SK-N-SH treated with all-trans-retinoic acid at 6 μM for 48 hours (cell line): ENCODE measurements around the gene RBM22.

Source experiments
- ATAC-seq: fragments of 200-7000 bp; cut with Tn5 transposase; 3 replicates; pipeline ENCODE4 v1.9.1; 2020; ENCODE audit warnings: mild to moderate bottlenecking, moderate library complexity
- CSDC2 ChIP-seq: fragments of 250-450 bp; sonication (Bioruptor Pico); IDR thresholded peaks from 2 replicates; pipeline ENCODE4 v1.5.0; 2020; ENCODE audit warnings: mild to moderate bottlenecking, moderate library complexity
- ESRRG ChIP-seq: fragments of 250-450 bp; sonication (Bioruptor Pico); IDR thresholded peaks from 2 replicates; pipeline ENCODE4 v1.6.1; 2021; ENCODE audit warnings: mild to moderate bottlenecking
- GLIS3 ChIP-seq: fragments of 250-450 bp; sonication (Bioruptor Pico); IDR thresholded peaks from 2 replicates; pipeline ENCODE4 v1.5.0; 2020; ENCODE audit warnings: mild to moderate bottlenecking, moderate library complexity
- ISL1 ChIP-seq: fragments of 250-450 bp; sonication (Bioruptor Pico); IDR thresholded peaks from 2 replicates; pipeline ENCODE4 v2.1.2; 2022; ENCODE audit warnings: mild to moderate bottlenecking, moderate library complexity
- PPARA ChIP-seq: fragments of 250-450 bp; sonication (Bioruptor Pico); IDR thresholded peaks from 2 replicates; pipeline ENCODE4 v1.5.0; 2020; ENCODE audit warnings: mild to moderate bottlenecking, borderline replicate concordance
- TCF4 ChIP-seq: fragments of 250-450 bp; sonication (Bioruptor Pico); IDR thresholded peaks from 2 replicates; pipeline ENCODE4 v1.8.0; 2021; ENCODE audit warnings: mild to moderate bottlenecking, moderate library complexity, borderline replicate concordance
- TOX ChIP-seq: fragments of 250-450 bp; sonication (Bioruptor Pico); IDR thresholded peaks from 2 replicates; pipeline ENCODE4 v1.8.0; 2021; ENCODE audit warnings: mild to moderate bottlenecking, moderate library complexity, borderline replicate concordance
- ZC3H10 ChIP-seq: fragments of 250-450 bp; sonication (Bioruptor Pico); IDR thresholded peaks from 2 replicates; pipeline ENCODE4 v1.5.1; 2021; ENCODE audit warnings: mild to moderate bottlenecking, moderate library complexity
- ZFP30 ChIP-seq: fragments of 450-650 bp; formaldehyde crosslinking; IDR thresholded peaks from 2 replicates; pipeline ENCODE4 v1.5.0; 2022; ENCODE audit warnings: mild to moderate bottlenecking, moderate library complexity
- ZNF70 ChIP-seq: fragments of 450-650 bp; formaldehyde crosslinking; IDR thresholded peaks from 2 replicates; pipeline ENCODE4 v1.5.0; 2020; ENCODE audit warnings: mild to moderate bottlenecking, moderate library complexity
- ZNF8 ChIP-seq: fragments of 450-650 bp; formaldehyde crosslinking; IDR thresholded peaks from 2 replicates; pipeline ENCODE4 v1.5.0; 2020; ENCODE audit warnings: mild to moderate bottlenecking, moderate library complexity
- TF ChIP-seq, protein P1 (sequence below): fragments of 250-450 bp; sonication (Bioruptor Pico); IDR thresholded peaks from 2 replicates; pipeline ENCODE4 v1.5.1; 2021; ENCODE audit warnings: mild to moderate bottlenecking, moderate library complexity
- TF ChIP-seq, protein P2 (sequence below): fragments of 250-450 bp; sonication (Bioruptor Pico); IDR thresholded peaks from 2 replicates; pipeline ENCODE4 v1.8.0; 2020; ENCODE audit warnings: mild to moderate bottlenecking, moderate library complexity, borderline replicate concordance
- TF ChIP-seq, protein P3 (sequence below): fragments of 250-450 bp; sonication (Bioruptor Pico); IDR thresholded peaks from 2 replicates; pipeline ENCODE4 v1.8.0; 2021; ENCODE audit warnings: low read depth, mild to moderate bottlenecking, moderate library complexity, borderline replicate concordance
- TF ChIP-seq, protein P4 (sequence below): fragments of 250-450 bp; sonication (Bioruptor Pico); IDR thresholded peaks from 2 replicates; pipeline ENCODE4 v1.5.0; 2020; ENCODE audit warnings: mild to moderate bottlenecking, moderate library complexity

Gene RBM22

DNA sequence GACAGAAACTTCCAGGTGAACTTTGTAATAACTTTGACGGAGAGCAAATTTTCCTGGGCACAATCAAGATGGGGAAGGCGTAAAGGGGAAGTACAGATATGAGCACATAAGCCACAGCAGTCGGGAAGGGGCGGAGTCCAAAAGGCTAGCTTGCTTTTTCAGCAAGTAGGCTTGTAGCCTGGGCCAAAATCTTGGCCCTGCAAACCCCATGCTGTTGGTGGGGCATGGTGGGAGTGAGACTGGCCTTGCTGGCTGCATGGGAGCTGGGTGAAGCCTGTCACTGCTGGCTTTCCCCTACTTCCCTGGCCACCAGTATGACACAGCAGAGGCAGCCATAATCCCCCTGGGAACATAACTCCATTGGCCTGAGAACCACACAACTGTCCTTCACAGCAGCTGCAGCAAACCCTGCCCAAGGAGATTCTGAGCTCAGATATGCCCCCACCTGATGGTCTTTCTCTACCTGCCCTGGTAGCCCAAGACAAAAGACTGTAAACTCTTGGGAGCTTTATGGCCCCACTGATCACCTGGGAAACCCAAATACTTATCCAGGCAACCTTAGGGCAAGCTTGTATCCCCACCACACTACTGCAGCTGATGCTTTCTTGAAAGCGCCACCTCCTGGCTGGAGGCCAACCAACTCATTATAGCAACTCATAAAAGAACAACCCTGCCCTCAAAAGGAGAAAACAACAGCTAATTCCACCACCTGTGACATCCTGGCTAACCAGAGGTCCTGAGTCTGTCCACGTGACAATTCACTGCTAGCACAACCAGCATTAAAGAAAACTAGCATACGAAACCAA is 33.9 kb upstream of the RBM22 start:
- ATAC-seq = no peak
- TF ChIP-seq ZFP30 (CRISPR knock-in tag) (no peak), ESRRG (CRISPR knock-in tag) (no peak), ISL1 (CRISPR knock-in tag) (no peak), PPARA (no peak)
- TF ChIP-seq, protein P1, sequence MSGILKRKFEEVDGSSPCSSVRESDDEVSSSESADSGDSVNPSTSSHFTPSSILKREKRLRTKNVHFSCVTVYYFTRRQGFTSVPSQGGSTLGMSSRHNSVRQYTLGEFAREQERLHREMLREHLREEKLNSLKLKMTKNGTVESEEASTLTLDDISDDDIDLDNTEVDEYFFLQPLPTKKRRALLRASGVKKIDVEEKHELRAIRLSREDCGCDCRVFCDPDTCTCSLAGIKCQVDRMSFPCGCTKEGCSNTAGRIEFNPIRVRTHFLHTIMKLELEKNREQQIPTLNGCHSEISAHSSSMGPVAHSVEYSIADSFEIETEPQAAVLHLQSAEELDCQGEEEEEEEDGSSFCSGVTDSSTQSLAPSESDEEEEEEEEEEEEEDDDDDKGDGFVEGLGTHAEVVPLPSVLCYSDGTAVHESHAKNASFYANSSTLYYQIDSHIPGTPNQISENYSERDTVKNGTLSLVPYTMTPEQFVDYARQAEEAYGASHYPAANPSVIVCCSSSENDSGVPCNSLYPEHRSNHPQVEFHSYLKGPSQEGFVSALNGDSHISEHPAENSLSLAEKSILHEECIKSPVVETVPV (CRISPR knock-in tag) = no peak
- TF ChIP-seq, protein P2, sequence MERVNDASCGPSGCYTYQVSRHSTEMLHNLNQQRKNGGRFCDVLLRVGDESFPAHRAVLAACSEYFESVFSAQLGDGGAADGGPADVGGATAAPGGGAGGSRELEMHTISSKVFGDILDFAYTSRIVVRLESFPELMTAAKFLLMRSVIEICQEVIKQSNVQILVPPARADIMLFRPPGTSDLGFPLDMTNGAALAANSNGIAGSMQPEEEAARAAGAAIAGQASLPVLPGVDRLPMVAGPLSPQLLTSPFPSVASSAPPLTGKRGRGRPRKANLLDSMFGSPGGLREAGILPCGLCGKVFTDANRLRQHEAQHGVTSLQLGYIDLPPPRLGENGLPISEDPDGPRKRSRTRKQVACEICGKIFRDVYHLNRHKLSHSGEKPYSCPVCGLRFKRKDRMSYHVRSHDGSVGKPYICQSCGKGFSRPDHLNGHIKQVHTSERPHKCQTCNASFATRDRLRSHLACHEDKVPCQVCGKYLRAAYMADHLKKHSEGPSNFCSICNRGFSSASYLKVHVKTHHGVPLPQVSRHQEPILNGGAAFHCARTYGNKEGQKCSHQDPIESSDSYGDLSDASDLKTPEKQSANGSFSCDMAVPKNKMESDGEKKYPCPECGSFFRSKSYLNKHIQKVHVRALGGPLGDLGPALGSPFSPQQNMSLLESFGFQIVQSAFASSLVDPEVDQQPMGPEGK (CRISPR knock-in tag) = no peak

DNA sequence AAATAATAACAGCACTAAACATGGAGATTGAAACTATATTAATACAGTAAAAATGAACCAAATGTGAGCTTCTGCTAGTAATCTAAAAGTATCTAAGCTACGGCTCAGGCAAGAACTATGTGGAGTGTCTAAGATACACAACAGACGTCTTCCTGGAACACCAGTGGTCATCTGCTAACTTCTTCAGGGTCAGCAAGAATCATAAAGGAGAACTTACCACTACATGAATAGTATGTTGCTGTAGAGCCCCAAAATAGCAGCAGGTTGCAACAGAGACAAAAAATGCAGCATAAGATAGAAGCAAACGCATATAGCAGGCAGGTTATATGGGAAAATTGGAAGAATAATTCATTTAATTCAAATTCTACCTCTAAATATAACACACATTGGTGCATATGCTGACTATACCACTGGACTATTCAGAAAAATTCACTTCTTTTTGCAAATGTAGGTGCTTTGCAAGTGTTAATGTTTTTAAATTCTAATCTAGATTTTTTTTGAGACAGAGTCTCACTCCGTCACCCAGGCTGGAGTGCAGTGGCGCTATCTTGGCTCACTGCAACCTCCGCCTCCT is 30.9 kb upstream of the RBM22 start:
- TF ChIP-seq ZC3H10 (CRISPR knock-in tag) (no peak), PPARA (no peak), TCF4 (CRISPR knock-in tag) (no peak), ISL1 (CRISPR knock-in tag) (no peak), TOX (CRISPR knock-in tag) (no peak), ZNF8 (no peak), GLIS3 (CRISPR knock-in tag) (no peak)
- TF ChIP-seq, protein P3, sequence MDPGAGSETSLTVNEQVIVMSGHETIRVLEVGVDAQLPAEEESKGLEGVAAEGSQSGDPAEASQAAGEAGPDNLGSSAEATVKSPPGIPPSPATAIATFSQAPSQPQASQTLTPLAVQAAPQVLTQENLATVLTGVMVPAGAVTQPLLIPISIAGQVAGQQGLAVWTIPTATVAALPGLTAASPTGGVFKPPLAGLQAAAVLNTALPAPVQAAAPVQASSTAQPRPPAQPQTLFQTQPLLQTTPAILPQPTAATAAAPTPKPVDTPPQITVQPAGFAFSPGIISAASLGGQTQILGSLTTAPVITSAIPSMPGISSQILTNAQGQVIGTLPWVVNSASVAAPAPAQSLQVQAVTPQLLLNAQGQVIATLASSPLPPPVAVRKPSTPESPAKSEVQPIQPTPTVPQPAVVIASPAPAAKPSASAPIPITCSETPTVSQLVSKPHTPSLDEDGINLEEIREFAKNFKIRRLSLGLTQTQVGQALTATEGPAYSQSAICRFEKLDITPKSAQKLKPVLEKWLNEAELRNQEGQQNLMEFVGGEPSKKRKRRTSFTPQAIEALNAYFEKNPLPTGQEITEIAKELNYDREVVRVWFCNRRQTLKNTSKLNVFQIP (CRISPR knock-in tag) = no peak
- TF ChIP-seq, protein P4, sequence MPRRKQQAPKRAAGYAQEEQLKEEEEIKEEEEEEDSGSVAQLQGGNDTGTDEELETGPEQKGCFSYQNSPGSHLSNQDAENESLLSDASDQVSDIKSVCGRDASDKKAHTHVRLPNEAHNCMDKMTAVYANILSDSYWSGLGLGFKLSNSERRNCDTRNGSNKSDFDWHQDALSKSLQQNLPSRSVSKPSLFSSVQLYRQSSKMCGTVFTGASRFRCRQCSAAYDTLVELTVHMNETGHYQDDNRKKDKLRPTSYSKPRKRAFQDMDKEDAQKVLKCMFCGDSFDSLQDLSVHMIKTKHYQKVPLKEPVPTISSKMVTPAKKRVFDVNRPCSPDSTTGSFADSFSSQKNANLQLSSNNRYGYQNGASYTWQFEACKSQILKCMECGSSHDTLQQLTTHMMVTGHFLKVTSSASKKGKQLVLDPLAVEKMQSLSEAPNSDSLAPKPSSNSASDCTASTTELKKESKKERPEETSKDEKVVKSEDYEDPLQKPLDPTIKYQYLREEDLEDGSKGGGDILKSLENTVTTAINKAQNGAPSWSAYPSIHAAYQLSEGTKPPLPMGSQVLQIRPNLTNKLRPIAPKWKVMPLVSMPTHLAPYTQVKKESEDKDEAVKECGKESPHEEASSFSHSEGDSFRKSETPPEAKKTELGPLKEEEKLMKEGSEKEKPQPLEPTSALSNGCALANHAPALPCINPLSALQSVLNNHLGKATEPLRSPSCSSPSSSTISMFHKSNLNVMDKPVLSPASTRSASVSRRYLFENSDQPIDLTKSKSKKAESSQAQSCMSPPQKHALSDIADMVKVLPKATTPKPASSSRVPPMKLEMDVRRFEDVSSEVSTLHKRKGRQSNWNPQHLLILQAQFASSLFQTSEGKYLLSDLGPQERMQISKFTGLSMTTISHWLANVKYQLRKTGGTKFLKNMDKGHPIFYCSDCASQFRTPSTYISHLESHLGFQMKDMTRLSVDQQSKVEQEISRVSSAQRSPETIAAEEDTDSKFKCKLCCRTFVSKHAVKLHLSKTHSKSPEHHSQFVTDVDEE = no peak
- TF ChIP-seq, protein P1 (CRISPR knock-in tag) = no peak
- TF ChIP-seq, protein P2 (CRISPR knock-in tag) = no peak

DNA sequence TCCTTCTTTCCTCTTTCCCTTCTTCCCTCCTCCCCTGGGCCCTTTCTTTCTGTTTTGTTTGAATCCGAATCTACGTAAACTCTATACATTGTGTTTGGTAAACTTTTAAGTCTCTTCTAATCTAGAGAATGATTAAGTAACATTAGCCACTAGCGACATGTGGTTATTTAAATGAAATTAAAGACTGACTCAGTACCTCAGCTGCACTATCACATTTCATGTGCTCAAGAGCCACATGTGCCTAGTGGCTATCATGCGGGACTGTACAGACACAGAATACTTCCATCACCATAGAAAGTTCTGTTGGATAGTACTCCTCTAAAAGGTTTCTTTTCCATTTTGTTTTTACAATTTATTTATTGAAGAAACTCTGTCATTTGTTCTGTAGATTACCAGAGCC is 29.0 kb upstream of the RBM22 start:
- TF ChIP-seq, protein P2 (CRISPR knock-in tag) = 0 out of 2 replicates have a peak, but pooled peaks have one; percentile 29
- TF ChIP-seq ISL1 (CRISPR knock-in tag) (peak; percentile 24; the same call in 1 of the 2 replicates), CSDC2 (CRISPR knock-in tag) (no peak), ZC3H10 (CRISPR knock-in tag) (0 out of 2 replicates have a peak, but pooled peaks have one; percentile 13), ESRRG (CRISPR knock-in tag) (no peak), ZFP30 (CRISPR knock-in tag) (no peak), ZNF70 (CRISPR knock-in tag) (no peak)

More for the DNA sequence above, 30.9 kb upstream of the RBM22 start:
- ATAC-seq = no peak

More for the DNA sequence above, 29.0 kb upstream of the RBM22 start:
- ATAC-seq = peak; percentile 99
